ENCODE data around the gene CEP131. TPM values are rescaled to one million over a fixed set of nuclear protein-coding genes. Genes with fewer than 3 reads are reported as not detected.
A peak's percentile ranks its signal among the peaks of the same experiment; 100 is the strongest.

Gene CEP131
- total RNA-seq, 1 donor from 2014 or later, result 6.1 TPM

- H3K27ac ChIP-seq, result no peak overlapping the region
- H3K4me3 ChIP-seq, result no peak overlapping the region
- no peak for TF ChIP-seq CTCF (IDR thresholded peaks at IDR 0.05)
- TF ChIP-seq POLR2AphosphoS5 (IDR thresholded peaks at IDR 0.05; ENCODE audit: insufficient read depth in 1 of 2, low read depth in 1 of 2), result no peak
- no peak for TF ChIP-seq POLR2A (IDR thresholded peaks at IDR 0.05)
- peaks cover 0 to 16% of the 10 kb centered on the region in 2 donors for H3K36me3 ChIP-seq
- DNase-seq (ENCODE audit: extremely low spot score in 2 of 2), result no peak
- intact Hi-C loops (cut with DNase I), result no loop called here
- no peaks in the 10 kb centered on the region for H3K4me1 ChIP-seq
- no peaks in the 10 kb centered on the region for H3K27me3 ChIP-seq
- no peaks in the 10 kb centered on the region for H3K9me3 ChIP-seq
Measured at GRCh38 chr17:81202318-81202717, 20.4 kb downstream of the CEP131 start.

GRCh38 chr17:81200695-81201580 is 21.8 kb downstream of the CEP131 start:
- H3K4me3 ChIP-seq, result no peak overlapping the region
- TF ChIP-seq CTCF (IDR thresholded peaks at IDR 0.05) (peak in 2 of 3 experiments; percentile 21 to 24), POLR2AphosphoS5 (IDR thresholded peaks at IDR 0.05; ENCODE audit: insufficient read depth in 1 of 2, low read depth in 1 of 2) (no peak), POLR2A (IDR thresholded peaks at IDR 0.05) (no peak)
- H3K9me3 ChIP-seq, result no peaks in the 10 kb centered on the region
- no peaks in the 10 kb centered on the region for H3K27me3 ChIP-seq
- no peaks in the 10 kb centered on the region for H3K4me1 ChIP-seq
- intact Hi-C loops (cut with DNase I), result no loop called here
- no peak for DNase-seq (ENCODE audit: extremely low spot score in 2 of 2)
- H3K27ac ChIP-seq, result no peak overlapping the region
- H3K36me3 ChIP-seq, result peaks cover 0 to 10% of the 10 kb centered on the region in 2 donors

GRCh38 chr17:81200201-81200600 is 22.6 kb downstream of the CEP131 start:
- intact Hi-C loops (cut with DNase I), result no loop called here
- no peak overlapping the region for H3K4me3 ChIP-seq
- H3K4me1 ChIP-seq, result no peaks in the 10 kb centered on the region
- H3K27ac ChIP-seq, result no peak overlapping the region
- no peak for TF ChIP-seq CTCF (IDR thresholded peaks at IDR 0.05)
- no peak for TF ChIP-seq POLR2AphosphoS5 (IDR thresholded peaks at IDR 0.05; ENCODE audit: insufficient read depth in 1 of 2, low read depth in 1 of 2)
- TF ChIP-seq POLR2A (IDR thresholded peaks at IDR 0.05), result no peak
- no peaks in the 10 kb centered on the region for H3K9me3 ChIP-seq
- no peaks in the 10 kb centered on the region for H3K27me3 ChIP-seq
- no peak for DNase-seq (ENCODE audit: extremely low spot score in 2 of 2)
- H3K36me3 ChIP-seq, result peaks cover 0 to 10% of the 10 kb centered on the region in 2 donors

GRCh38 chr17:81199482-81199830 is 23.3 kb downstream of the CEP131 start:
- H3K36me3 ChIP-seq, result peaks cover 0 to 10% of the 10 kb centered on the region in 2 donors
- TF ChIP-seq CTCF (IDR thresholded peaks at IDR 0.05) (no peak), POLR2AphosphoS5 (IDR thresholded peaks at IDR 0.05; ENCODE audit: insufficient read depth in 1 of 2, low read depth in 1 of 2) (no peak), POLR2A (IDR thresholded peaks at IDR 0.05) (no peak)
- intact Hi-C loops (cut with DNase I), result loop anchor here (10.0 kb wide), 1 partner anchor 195 kb away; no protein-coding TSS in a partner anchor
- no peaks in the 10 kb centered on the region for H3K9me3 ChIP-seq
- DNase-seq (ENCODE audit: extremely low spot score in 2 of 2), result no peak
- no peaks in the 10 kb centered on the region for H3K27me3 ChIP-seq
- H3K4me3 ChIP-seq, result no peak overlapping the region
- H3K4me1 ChIP-seq, result no peaks in the 10 kb centered on the region
- H3K27ac ChIP-seq, result no peak overlapping the region

Data from vagina (tissue), 2 donors.